ENCODE measurements around the gene DCLK2.

The DCLK2 gene

DNA sequence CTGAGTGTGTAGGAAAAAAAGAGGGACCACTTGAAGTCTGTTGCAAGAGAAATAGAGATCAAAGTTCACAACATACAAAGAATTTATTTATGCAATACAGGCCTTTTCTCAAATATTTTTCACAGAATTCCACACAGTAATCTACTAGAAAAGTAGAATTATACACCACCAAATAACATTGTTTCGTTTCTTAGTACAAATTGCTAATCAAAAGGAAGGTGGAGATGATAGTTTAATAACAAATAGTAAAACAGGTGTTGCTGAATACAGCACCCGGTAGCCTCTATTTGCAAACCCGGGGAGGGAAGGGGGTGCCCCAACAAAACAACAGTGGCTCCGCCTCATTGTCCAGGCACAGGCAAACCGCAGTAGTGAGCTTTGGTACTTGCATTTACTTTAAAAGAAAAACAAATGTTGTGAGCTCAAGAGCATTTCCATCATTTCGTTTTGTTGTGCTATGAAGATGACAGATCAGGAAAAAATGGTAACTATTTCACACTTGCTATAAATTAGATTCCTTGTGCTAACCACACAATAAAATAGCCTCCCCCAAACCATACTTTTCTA is 186.4 kb downstream of the DCLK2 start:
- no peak for DNase-seq (ENCODE audit: low read depth)

- DNase-seq (ENCODE audit: low read depth), result no peak
These were observed 187.6 kb downstream of the DCLK2 start for GRCh38 chr4:150265806-150266205.

DNA sequence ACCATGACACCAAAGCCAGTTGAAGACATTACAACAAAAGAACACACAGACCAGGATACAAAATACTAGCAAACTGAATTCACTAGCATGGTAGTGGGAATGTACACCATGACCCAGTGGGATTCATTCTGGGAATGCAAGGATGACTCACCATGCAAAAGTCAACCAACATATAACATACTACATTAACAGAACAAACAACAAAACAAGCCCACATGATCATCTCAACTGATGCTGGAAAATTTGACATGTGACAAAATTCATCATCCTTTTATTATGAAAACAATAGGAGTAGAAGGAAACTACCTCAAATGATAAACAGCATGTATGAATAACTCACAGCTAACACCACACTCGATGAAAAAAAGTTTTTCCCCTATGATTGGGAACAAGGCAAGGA is 190.2 kb downstream of the DCLK2 start:
- no peak for DNase-seq (ENCODE audit: low read depth)

- DNase-seq (ENCODE audit: low read depth), result no peak
These were observed 200.0 kb downstream of the DCLK2 start for GRCh38 chr4:150278206-150278605.

GRCh38 chr4:150280081-150280895 is 202.0 kb downstream of the DCLK2 start:
- DNase-seq (ENCODE audit: low read depth), result peak; percentile 79

GRCh38 chr4:150280975-150281374 is 202.7 kb downstream of the DCLK2 start:
- no peak for DNase-seq (ENCODE audit: low read depth)

DNA sequence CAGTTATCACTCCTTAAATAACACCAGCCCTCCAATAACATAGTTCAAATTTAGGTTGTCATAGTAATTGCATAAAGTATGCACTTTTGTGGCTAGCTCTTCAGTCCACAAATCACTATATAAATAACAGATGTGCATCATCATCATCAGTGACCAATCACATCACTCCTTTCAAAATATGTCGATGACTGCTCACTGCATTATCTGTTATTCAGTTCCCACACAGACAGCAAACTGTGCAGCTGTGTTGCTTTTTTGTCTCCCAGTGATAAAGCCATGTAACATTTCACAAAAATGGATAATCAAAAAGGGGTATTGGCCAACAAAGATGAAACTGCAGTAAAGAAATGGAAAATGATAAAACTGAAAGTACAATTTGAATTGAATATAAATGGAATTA is 205.4 kb downstream of the DCLK2 start:
- DNase-seq (ENCODE audit: low read depth), result peak; percentile 93

DNA sequence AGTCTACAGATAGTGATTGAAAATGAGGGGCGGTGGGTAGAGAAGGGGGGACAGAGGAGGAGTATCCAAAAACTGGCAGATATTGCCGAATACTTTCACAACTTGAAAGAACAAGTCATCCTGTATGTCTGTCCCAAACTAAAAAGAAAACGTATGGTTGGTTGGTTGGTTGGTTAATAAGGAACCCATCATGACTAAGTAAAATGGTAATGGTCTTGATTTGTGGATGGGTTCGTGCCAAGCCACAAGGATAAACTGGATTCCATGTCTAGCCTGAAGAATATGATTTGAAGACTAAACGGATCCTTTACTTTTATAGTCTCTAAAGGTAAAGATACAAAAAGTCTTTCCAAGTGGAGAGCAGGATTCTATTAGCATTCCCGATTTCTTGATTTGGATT is 208.4 kb downstream of the DCLK2 start:
- DNase-seq (ENCODE audit: low read depth), result no peak

GRCh38 chr4:150289198-150289597 is 211.0 kb downstream of the DCLK2 start:
- DNase-seq (ENCODE audit: low read depth), result no peak

- DNase-seq (ENCODE audit: low read depth), result no peak
These were observed 211.6 kb downstream of the DCLK2 start for GRCh38 chr4:150289881-150290280.

DNA sequence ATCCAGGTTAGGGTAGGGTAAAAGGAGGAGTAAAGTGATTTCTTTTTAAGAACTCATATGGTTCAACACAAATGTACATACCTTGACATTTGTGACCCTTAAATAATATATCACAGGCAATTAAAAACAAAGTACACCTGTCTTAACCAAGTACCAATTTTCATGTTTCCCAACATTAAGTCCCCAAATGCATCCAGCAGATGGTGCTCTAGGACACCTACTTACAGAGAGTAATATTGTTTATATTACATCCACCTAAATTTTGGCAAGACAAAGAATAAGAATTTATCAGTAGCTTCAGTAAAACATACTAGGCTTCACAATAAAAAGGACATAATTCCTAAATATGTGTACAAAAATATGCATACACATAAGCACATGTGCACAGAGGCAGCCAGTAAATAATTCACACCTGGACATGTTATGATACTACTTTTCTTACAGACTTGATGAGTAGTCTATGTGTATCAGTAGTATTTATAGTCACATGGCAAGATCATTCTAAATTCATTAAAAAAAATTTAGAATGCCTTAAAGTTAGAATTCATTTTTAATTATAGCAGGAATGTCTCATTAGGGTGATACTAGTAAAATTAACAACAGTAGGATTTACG is 219.7 kb downstream of the DCLK2 start:
- DNase-seq (ENCODE audit: low read depth), result peak; percentile 48

GRCh38 chr4:150299816-150300215 is 221.6 kb downstream of the DCLK2 start:
- no peak for DNase-seq (ENCODE audit: low read depth)

- DNase-seq (ENCODE audit: low read depth), result peak; percentile 96
These were observed 224.3 kb downstream of the DCLK2 start for GRCh38 chr4:150302553-150302952.

GRCh38 chr4:150305995-150306394 is 227.8 kb downstream of the DCLK2 start:
- peak; percentile 49 for DNase-seq (ENCODE audit: low read depth)

DNA sequence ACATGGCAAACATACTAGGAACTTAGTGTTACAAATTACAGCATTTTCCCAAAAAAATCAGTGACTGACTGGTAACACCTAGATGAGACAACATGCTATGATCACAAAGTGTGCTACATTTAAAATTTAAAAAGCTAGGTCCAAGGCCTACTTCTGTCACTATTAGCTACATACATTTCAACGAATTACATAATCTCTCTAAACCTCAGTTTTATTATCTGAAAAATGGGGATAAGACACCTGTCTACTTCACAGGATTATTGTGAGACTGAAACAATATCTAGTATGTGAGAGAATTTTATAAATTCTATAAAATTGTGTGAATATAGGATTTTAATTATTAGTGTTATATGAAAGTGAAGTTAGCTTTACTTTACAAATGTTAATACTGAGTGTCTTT is 228.5 kb downstream of the DCLK2 start:
- no peak for DNase-seq (ENCODE audit: low read depth)
